OCI-LY7 (cell line): ENCODE results near the gene LCE2C. TPM values are rescaled to one million over a fixed set of nuclear protein-coding genes. Genes with fewer than 3 reads are reported as not detected.
"Not testable (repeated sequence)": the region's sequence is repeated elsewhere in the genome, so short reads cannot be mapped to it uniquely, and the experiment has no call there.

Source experiments
- BruUV-seq: library from RNA; stranded (reverse); fragments of 400-500 nt; replicated peaks from 2 replicates; lab custom pipeline; 2021; lab: Mats Ljungman, UMichigan
- CTCF ChIA-PET: fragments of 300-600 bp; sonication (Branson Sonifier 250); formaldehyde crosslinking; loops from one replicate; lab custom pipeline; 2022; ENCODE audit warnings: antibody characterized with exemption; ENCODE audit not compliant: unreplicated experiment; lab: Charles Lee
- POLR2A ChIA-PET: fragments of 300-600 bp; sonication (Branson Sonifier 250); formaldehyde crosslinking; loops from one replicate; lab custom pipeline; 2022; ENCODE audit warnings: antibody characterized with exemption; lab: Charles Lee
- DNase-seq: peaks from one replicate; pipeline ENCODE4 v3.0.0-alpha.2; 2015; ENCODE audit warnings: low spot score
- H2AFZ ChIP-seq: fragments of 200-600 bp; sonication (generic), shearing (Covaris generic); 2 replicates; pipeline ENCODE4 v1.6.1; 2014; ENCODE audit warnings: mild to moderate bottlenecking, antibody characterized with exemption, low read length, moderate library complexity
- H3K27ac ChIP-seq: fragments of 200-600 bp; sonication (generic); 2 replicates; pipeline ENCODE4 v1.5.1; 2014; ENCODE audit warnings: mixed run types, low read depth, mild to moderate bottlenecking, moderate library complexity, low read length, inconsistent platforms; ENCODE audit not compliant: poor library complexity, severe bottlenecking
- H3K36me3 ChIP-seq: fragments of 200-600 bp; sonication (generic); 2 replicates; pipeline ENCODE4 v1.6.1; 2014; ENCODE audit warnings: mild to moderate bottlenecking, antibody characterized with exemption, low read length, moderate library complexity, mixed read lengths; ENCODE audit not compliant: insufficient read depth
- H3K4me1 ChIP-seq: fragments of 200-600 bp; sonication (generic); 2 replicates; pipeline ENCODE4 v1.5.1; 2014; ENCODE audit warnings: mild to moderate bottlenecking, low read length; ENCODE audit not compliant: insufficient read depth, poor library complexity, severe bottlenecking
- H3K4me2 ChIP-seq: fragments of 200-600 bp; sonication (generic); 2 replicates; pipeline ENCODE4 v1.6.1; 2014; ENCODE audit warnings: mild to moderate bottlenecking, low read length
- H3K4me3 ChIP-seq: fragments of 200-600 bp; sonication (generic); 2 replicates; pipeline ENCODE4 v1.5.1; 2014; ENCODE audit warnings: mild to moderate bottlenecking, low read depth, low read length; ENCODE audit not compliant: poor library complexity, severe bottlenecking
- H3K79me2 ChIP-seq: fragments of 200-600 bp; sonication (generic); 2 replicates; pipeline ENCODE4 v1.6.1; 2016; ENCODE audit warnings: low read depth, mild to moderate bottlenecking, low read length, moderate library complexity, mixed read lengths; ENCODE audit not compliant: insufficient read depth
- H3K9me2 ChIP-seq: fragments of 200-600 bp; sonication (generic); 2 replicates; pipeline ENCODE4 v1.6.1; 2016; ENCODE audit warnings: mild to moderate bottlenecking, low read length, mixed read lengths; ENCODE audit not compliant: insufficient read depth
- H3K9me3 ChIP-seq: fragments of 200-600 bp; sonication (generic); 2 replicates; pipeline ENCODE4 v1.6.1; 2014; ENCODE audit warnings: mild to moderate bottlenecking, mixed run types, low read length, mixed read lengths
- H4K20me1 ChIP-seq: fragments of 200-600 bp; sonication (generic); 2 replicates; pipeline ENCODE4 v1.6.1; 2014; ENCODE audit warnings: mild to moderate bottlenecking, antibody characterized with exemption, low read length, moderate library complexity, mixed read lengths; ENCODE audit not compliant: insufficient read depth
- EZH2phosphoT487 ChIP-seq: fragments of 200-600 bp; sonication (generic); IDR thresholded peaks from 2 replicates; pipeline ENCODE4 v1.6.1; 2018; ENCODE audit warnings: low read depth, borderline replicate concordance, mild to moderate bottlenecking, mixed run types, antibody characterized with exemption, low read length, moderate library complexity, mixed read lengths
- intact Hi-C: fragments of 100-400 bp; cut with micrococcal nuclease; formaldehyde crosslinking; loops from one replicate; pipeline ENCODE4 v1.10.0; 2022; ENCODE audit not compliant: unreplicated experiment
- total RNA-seq, 2 experiments: library from RNA; depleted of rRNA in 1 of 2; stranded (reverse); fragments of >200 nt in 1 of 2; shearing (Covaris generic) in 1 of 2; gene quantifications; 2 replicates each; pipeline ENCODE4 v1.2.3, GENCODE V29; 2014 to 2022
- TF ChIP-seq, protein P1 (sequence below): fragments of 200-600 bp; sonication (generic); conservative IDR thresholded peaks from 2 replicates; pipeline ENCODE4 v1.5.1; 2014; ENCODE audit warnings: mild to moderate bottlenecking, antibody characterized with exemption, low read length, moderate library complexity, mixed read lengths

LCE2C gene
- total RNA-seq, 2 experiments from 2014 or later = not detected

DNA sequence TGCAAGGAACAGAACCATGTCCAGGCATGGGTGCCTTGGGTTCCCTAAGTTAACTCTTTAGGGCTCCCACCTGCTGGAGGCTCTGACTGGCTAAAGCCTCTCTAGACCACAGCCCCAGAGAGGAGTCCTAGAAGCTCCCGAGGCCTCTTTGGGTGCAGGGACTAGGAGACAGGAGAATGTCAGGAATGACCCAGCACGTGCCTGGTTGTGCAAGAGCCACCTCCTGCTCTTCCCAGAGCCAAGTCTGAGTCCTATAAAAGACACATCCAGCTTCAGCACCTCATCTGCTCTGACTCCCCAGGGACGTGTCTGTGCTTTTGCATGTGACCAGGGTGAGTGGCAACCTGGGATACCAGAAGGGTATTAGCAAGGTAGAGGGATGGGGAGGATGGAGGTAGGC, 12.0 kb upstream of the LCE2C start, which contains the start of gene LCE2D:
TSS of gene LCE2D (plus strand) at position 283 of the 400 bp plus-strand sequence. CDS start 726 bp downstream, outside the sequence.
- TF ChIP-seq, protein P1, sequence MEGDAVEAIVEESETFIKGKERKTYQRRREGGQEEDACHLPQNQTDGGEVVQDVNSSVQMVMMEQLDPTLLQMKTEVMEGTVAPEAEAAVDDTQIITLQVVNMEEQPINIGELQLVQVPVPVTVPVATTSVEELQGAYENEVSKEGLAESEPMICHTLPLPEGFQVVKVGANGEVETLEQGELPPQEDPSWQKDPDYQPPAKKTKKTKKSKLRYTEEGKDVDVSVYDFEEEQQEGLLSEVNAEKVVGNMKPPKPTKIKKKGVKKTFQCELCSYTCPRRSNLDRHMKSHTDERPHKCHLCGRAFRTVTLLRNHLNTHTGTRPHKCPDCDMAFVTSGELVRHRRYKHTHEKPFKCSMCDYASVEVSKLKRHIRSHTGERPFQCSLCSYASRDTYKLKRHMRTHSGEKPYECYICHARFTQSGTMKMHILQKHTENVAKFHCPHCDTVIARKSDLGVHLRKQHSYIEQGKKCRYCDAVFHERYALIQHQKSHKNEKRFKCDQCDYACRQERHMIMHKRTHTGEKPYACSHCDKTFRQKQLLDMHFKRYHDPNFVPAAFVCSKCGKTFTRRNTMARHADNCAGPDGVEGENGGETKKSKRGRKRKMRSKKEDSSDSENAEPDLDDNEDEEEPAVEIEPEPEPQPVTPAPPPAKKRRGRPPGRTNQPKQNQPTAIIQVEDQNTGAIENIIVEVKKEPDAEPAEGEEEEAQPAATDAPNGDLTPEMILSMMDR = no peak
- no peak for TF ChIP-seq EZH2phosphoT487
- H3K79me2 ChIP-seq = no peaks in the 10 kb centered on the region
- H3K36me3 ChIP-seq = no peaks in the 10 kb centered on the region
- no peak for DNase-seq
- H3K4me1 ChIP-seq = no peaks in the 10 kb centered on the region
- H3K9me3 ChIP-seq = no peaks in the 10 kb centered on the region
- H3K4me3 ChIP-seq = no peak within 1 kb of the TSS
- no TSS peak for BruUV-seq
- H3K4me2 ChIP-seq = no peak within 1 kb of the TSS
- ChIA-PET CTCF (no interaction called here), POLR2A (no interaction called here)
- intact Hi-C loops = no loop called here
- no peaks in the 10 kb centered on the region for H4K20me1 ChIP-seq
- H2AFZ ChIP-seq = no peak within 1 kb of the TSS
- H3K27ac ChIP-seq = no peak within 1 kb of the TSS
- no peaks in the 10 kb centered on the region for H3K9me2 ChIP-seq

DNA sequence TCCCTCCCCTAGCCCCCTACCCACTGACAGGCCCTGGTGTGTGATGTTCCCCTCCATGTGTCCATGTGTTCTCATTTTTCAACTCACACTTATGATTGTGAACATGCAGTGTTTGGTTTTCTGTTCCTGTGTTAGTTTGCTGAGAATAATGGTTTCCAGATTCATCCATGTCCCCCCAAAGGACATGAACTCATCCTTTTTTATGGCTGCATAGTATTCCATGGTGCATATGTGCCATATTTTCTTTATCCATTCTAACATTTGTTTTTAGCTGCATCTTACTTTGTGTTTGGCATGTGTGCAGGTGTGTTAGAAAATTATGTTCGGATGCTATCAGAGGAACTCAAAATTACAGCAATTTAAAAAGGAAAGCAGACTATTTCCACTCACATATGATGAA, 8.9 kb upstream of the LCE2C start:
- BruUV-seq, H3K4me1 ChIP-seq, CTCF ChIA-PET, H3K36me3 ChIP-seq, H3K9me2 ChIP-seq, H2AFZ ChIP-seq, intact Hi-C loops, DNase-seq, H4K20me1 ChIP-seq, POLR2A ChIA-PET, H3K4me2 ChIP-seq, H3K27ac ChIP-seq, H3K9me3 ChIP-seq, H3K79me2 ChIP-seq, H3K4me3 ChIP-seq: not testable (repeated sequence)

DNA sequence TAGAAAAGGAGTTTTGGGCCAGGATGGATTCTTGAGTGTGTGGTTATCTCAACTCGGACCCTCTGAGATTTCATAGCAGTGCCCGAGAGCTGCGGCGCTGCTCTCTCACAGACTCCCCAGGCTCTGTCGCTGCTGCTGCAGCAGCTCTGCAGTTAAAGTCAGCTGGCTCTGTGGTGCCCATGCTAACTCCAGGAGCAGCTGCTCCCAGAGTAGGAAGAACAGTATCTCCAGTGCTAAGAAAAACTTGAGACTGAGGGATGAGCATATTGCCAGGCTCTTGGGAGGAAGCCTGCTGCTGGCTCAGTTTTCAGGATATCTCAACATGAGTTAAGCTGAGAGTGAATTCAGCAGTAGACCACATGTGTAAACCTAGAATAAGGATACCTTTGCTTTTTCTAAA, 7.4 kb upstream of the LCE2C start:
- CTCF ChIA-PET = no interaction called here
- no peaks in the 10 kb centered on the region for H3K79me2 ChIP-seq
- no peaks in the 10 kb centered on the region for H4K20me1 ChIP-seq
- BruUV-seq = no TSS peak
- no peak overlapping the region for H2AFZ ChIP-seq
- no peaks in the 10 kb centered on the region for H3K9me2 ChIP-seq
- H3K36me3 ChIP-seq = no peaks in the 10 kb centered on the region
- intact Hi-C loops = no loop called here
- H3K9me3 ChIP-seq = no peaks in the 10 kb centered on the region
- POLR2A ChIA-PET = interaction anchor here (0.6 kb wide), 1 partner anchor 120 kb away, joined by 3 read pairs; no protein-coding TSS in a partner anchor
- TF ChIP-seq, protein P1 = no peak
- TF ChIP-seq EZH2phosphoT487 = no peak
- no peak for DNase-seq
- H3K4me3 ChIP-seq = no peak overlapping the region
- no peak overlapping the region for H3K4me2 ChIP-seq
- H3K27ac ChIP-seq = no peak overlapping the region
- no peaks in the 10 kb centered on the region for H3K4me1 ChIP-seq
